ENCODE data around the gene NFATC2IP. TPM values are rescaled to one million over a fixed set of nuclear protein-coding genes. Genes with fewer than 3 reads are reported as not detected.
"Not testable (repeated sequence)": the region's sequence is repeated elsewhere in the genome, so short reads cannot be mapped to it uniquely, and the experiment has no call there.

Gene NFATC2IP
- total RNA-seq, 2 experiments from 2014 or later, result 96.7 TPM

- peaks cover 7% of the 10 kb centered on the region for H3K9me3 Mint-ChIP-seq
- peaks cover 65% of the 10 kb centered on the region for H3K4me1 Mint-ChIP-seq
These were observed 36.6 kb downstream of the NFATC2IP start for GRCh38 chr16:28987170-28987853.

GRCh38 chr16:28989363-28989762, 38.6 kb downstream of the NFATC2IP start:
- peaks cover 70% of the 10 kb centered on the region for H3K36me3 Mint-ChIP-seq (ENCODE audit: low read depth)
- POLR2A ChIA-PET, result interaction anchor here (1.0 to 7.6 kb wide), 7 partner anchors 10 to 167 kb away, joined by 3 to 83 read pairs (median 4); partner anchors contain the start of genes ATXN2L and SPNS1
- peaks cover 7% of the 10 kb centered on the region for H3K9me3 Mint-ChIP-seq
- H3K4me1 Mint-ChIP-seq, result peaks cover 56% of the 10 kb centered on the region
- peak overlapping the region; percentile 92 for H3K27ac Mint-ChIP-seq
- CTCF ChIA-PET, result interaction anchor here (0.6 to 2.4 kb wide), 2 partner anchors 19 to 45 kb away, joined by 3 to 7 read pairs; no protein-coding TSS in a partner anchor
- no peaks in the 10 kb centered on the region for H3K27me3 Mint-ChIP-seq
- peak overlapping the region; percentile 67 for H3K4me3 Mint-ChIP-seq
- DNase-seq, result no peak

More at GRCh38 chr16:28987170-28987853, 36.6 kb downstream of the NFATC2IP start:
- H3K36me3 Mint-ChIP-seq (ENCODE audit: low read depth), result peaks cover 87% of the 10 kb centered on the region
- H3K27ac Mint-ChIP-seq, result peak overlapping the region; percentile 92
- peak overlapping the region; percentile 99 for H3K4me3 Mint-ChIP-seq
- POLR2A ChIA-PET, result interaction anchor here (0.7 to 7.6 kb wide), 19 partner anchors 11 to 975 kb away, joined by 3 to 83 read pairs (median 5); partner anchors contain the start of genes NFATC2IP, SH2B1, SPNS1 and TUFM
- DNase-seq, result no peak
- CTCF ChIA-PET, result interaction anchor here (1.0 to 4.2 kb wide), 6 partner anchors 9 to 42 kb away, joined by 4 to 15 read pairs (median 6); partner anchors contain the start of gene SPNS1
- no peaks in the 10 kb centered on the region for H3K27me3 Mint-ChIP-seq

GRCh38 chr16:28990375-28991040, 39.8 kb downstream of the NFATC2IP start:
- Mint-ChIP-seq H3K27ac (peak overlapping the region; percentile 92), H3K4me1 (peaks cover 53% of the 10 kb centered on the region), H3K4me3 (peak overlapping the region; percentile 67), H3K9me3 (peaks cover 7% of the 10 kb centered on the region), H3K27me3 (no peaks in the 10 kb centered on the region), H3K36me3 (ENCODE audit: low read depth) (peaks cover 63% of the 10 kb centered on the region)
- ChIA-PET POLR2A (interaction anchor here (1.5 to 7.6 kb wide), 3 partner anchors 17 to 85 kb away, joined by 4 to 44 read pairs (median 6); no protein-coding TSS in a partner anchor), CTCF (no interaction called here)
- peak; percentile 72 for DNase-seq

- no peak for DNase-seq
- Mint-ChIP-seq H3K4me3 (no peak overlapping the region), H3K36me3 (ENCODE audit: low read depth) (peaks cover 52% of the 10 kb centered on the region), H3K27ac (peak overlapping the region; percentile 4), H3K27me3 (no peaks in the 10 kb centered on the region), H3K9me3 (peaks cover 7% of the 10 kb centered on the region), H3K4me1 (peaks cover 53% of the 10 kb centered on the region)
- POLR2A ChIA-PET, result interaction anchor here (1.1 to 1.8 kb wide), 3 partner anchors 16 to 19 kb away, joined by 3 to 5 read pairs (median 3); partner anchors contain the start of gene SPNS1
- CTCF ChIA-PET, result no interaction called here
These were observed 41.0 kb downstream of the NFATC2IP start for GRCh38 chr16:28991687-28992086.

- H3K27ac Mint-ChIP-seq, result peak overlapping the region; percentile 55
- ChIA-PET POLR2A (interaction anchor here (1.1 to 1.8 kb wide), 3 partner anchors 8 to 18 kb away, joined by 3 to 6 read pairs (median 5); partner anchors contain the start of genes LAT and SPNS1), CTCF (interaction anchor here (0.8 kb wide), 1 partner anchor 12 kb away, joined by 3 read pairs; no protein-coding TSS in a partner anchor)
These were observed 41.8 kb downstream of the NFATC2IP start for GRCh38 chr16:28992496-28992895.

GRCh38 chr16:28998837-28999236, 48.1 kb downstream of the NFATC2IP start:
- no peaks in the 10 kb centered on the region for H3K9me3 Mint-ChIP-seq
- H3K27me3 Mint-ChIP-seq, result no peaks in the 10 kb centered on the region
- DNase-seq, result no peak
- H3K4me3 Mint-ChIP-seq, result no peak overlapping the region
- H3K4me1 Mint-ChIP-seq, result peaks cover 2% of the 10 kb centered on the region
- H3K36me3 Mint-ChIP-seq (ENCODE audit: low read depth), result no peaks in the 10 kb centered on the region
- ChIA-PET POLR2A (interaction anchor here (1.2 to 2.9 kb wide), 4 partner anchors 9 to 13 kb away, joined by 3 to 11 read pairs (median 4); no protein-coding TSS in a partner anchor), CTCF (interaction anchor here (0.8 kb wide), 1 partner anchor 12 kb away, joined by 3 read pairs; no protein-coding TSS in a partner anchor)
- no peak overlapping the region for H3K27ac Mint-ChIP-seq

More at GRCh38 chr16:28992496-28992895, 41.8 kb downstream of the NFATC2IP start:
- DNase-seq, result no peak
- Mint-ChIP-seq H3K9me3 (peaks cover 1% of the 10 kb centered on the region), H3K4me3 (no peak overlapping the region), H3K36me3 (ENCODE audit: low read depth) (peaks cover 44% of the 10 kb centered on the region), H3K4me1 (peaks cover 47% of the 10 kb centered on the region), H3K27me3 (no peaks in the 10 kb centered on the region)

- no peak overlapping the region for H3K27ac Mint-ChIP-seq
- no peaks in the 10 kb centered on the region for H3K36me3 Mint-ChIP-seq (ENCODE audit: low read depth)
- ChIA-PET CTCF (interaction anchor here (1.0 to 2.1 kb wide), 2 partner anchors 11 to 55 kb away, joined by 3 to 5 read pairs; no protein-coding TSS in a partner anchor), POLR2A (interaction anchor here (0.8 to 2.9 kb wide), 4 partner anchors 8 to 74 kb away, joined by 3 to 11 read pairs (median 4); partner anchors contain the start of gene RABEP2)
- no peaks in the 10 kb centered on the region for H3K9me3 Mint-ChIP-seq
- H3K27me3 Mint-ChIP-seq, result no peaks in the 10 kb centered on the region
- H3K4me3 Mint-ChIP-seq, result no peak overlapping the region
- DNase-seq, result no peak
- H3K4me1 Mint-ChIP-seq, result peaks cover 4% of the 10 kb centered on the region
These were observed 48.8 kb downstream of the NFATC2IP start for GRCh38 chr16:28999577-28999976.

- Mint-ChIP-seq H3K4me1 (peaks cover 5% of the 10 kb centered on the region), H3K4me3 (no peak overlapping the region), H3K9me3 (no peaks in the 10 kb centered on the region), H3K27ac (no peak overlapping the region), H3K36me3 (ENCODE audit: low read depth) (no peaks in the 10 kb centered on the region), H3K27me3 (no peaks in the 10 kb centered on the region)
- CTCF ChIA-PET, result interaction anchor here (1.0 to 2.1 kb wide), 2 partner anchors 11 to 55 kb away, joined by 3 to 5 read pairs; no protein-coding TSS in a partner anchor
- no peak for DNase-seq
- POLR2A ChIA-PET, result interaction anchor here (0.8 to 2.9 kb wide), 4 partner anchors 8 to 75 kb away, joined by 3 to 11 read pairs (median 4); partner anchors contain the start of gene RABEP2
These were observed 49.3 kb downstream of the NFATC2IP start for GRCh38 chr16:29000019-29000418.

GRCh38 chr16:29004496-29005139, 53.9 kb downstream of the NFATC2IP start:
- H3K27ac Mint-ChIP-seq; H3K4me3 Mint-ChIP-seq; DNase-seq; H3K9me3 Mint-ChIP-seq; CTCF ChIA-PET; H3K27me3 Mint-ChIP-seq; POLR2A ChIA-PET; H3K36me3 Mint-ChIP-seq (ENCODE audit: low read depth): not testable (repeated sequence)
- H3K4me1 Mint-ChIP-seq, result peaks cover 32% of the 10 kb centered on the region

GRCh38 chr16:29007730-29008593, 57.2 kb downstream of the NFATC2IP start:
- no peak overlapping the region for H3K4me3 Mint-ChIP-seq
- ChIA-PET CTCF (interaction anchor here (0.9 to 1.7 kb wide), 3 partner anchors 19 to 30 kb away, joined by 3 to 4 read pairs (median 3); no protein-coding TSS in a partner anchor), POLR2A (interaction anchor here (0.6 to 3.2 kb wide), 10 partner anchors 9 to 919 kb away, joined by 3 to 44 read pairs (median 6); partner anchors contain the start of gene LAT)
- H3K36me3 Mint-ChIP-seq (ENCODE audit: low read depth), result no peaks in the 10 kb centered on the region
- no peaks in the 10 kb centered on the region for H3K27me3 Mint-ChIP-seq
- peak overlapping the region; percentile 88 for H3K27ac Mint-ChIP-seq
- peak; percentile 80 for DNase-seq
- H3K4me1 Mint-ChIP-seq, result peaks cover 51% of the 10 kb centered on the region
- H3K9me3 Mint-ChIP-seq, result no peaks in the 10 kb centered on the region

- Mint-ChIP-seq H3K9me3 (no peaks in the 10 kb centered on the region), H3K36me3 (ENCODE audit: low read depth) (no peaks in the 10 kb centered on the region), H3K4me1 (peaks cover 59% of the 10 kb centered on the region), H3K27ac (peak overlapping the region; percentile 88), H3K27me3 (no peaks in the 10 kb centered on the region), H3K4me3 (peak overlapping the region; percentile 61)
- DNase-seq, result peak; percentile 44
- ChIA-PET POLR2A (interaction anchor here (0.6 to 3.2 kb wide), 4 partner anchors 11 to 66 kb away, joined by 3 to 44 read pairs (median 7); partner anchors contain the start of gene LAT), CTCF (interaction anchor here (0.7 to 1.7 kb wide), 3 partner anchors 15 to 744 kb away, joined by 3 to 4 read pairs (median 4); no protein-coding TSS in a partner anchor)
These were observed 58.5 kb downstream of the NFATC2IP start for GRCh38 chr16:29009050-29009837.
